HepG2 (cell line): ENCODE results near the gene CENPP.

ENCODE experiments used
- DPF2 ChIP-seq: sonication (generic); formaldehyde crosslinking; IDR thresholded peaks from 2 replicates; pipeline ENCODE4 v1.4.0; 2020; ENCODE audit warnings: mild to moderate bottlenecking, low read depth, missing genetic modification reagents, borderline replicate concordance
- FOSL2 ChIP-seq: sonication (generic); formaldehyde crosslinking; IDR thresholded peaks from 2 replicates; pipeline ENCODE4 v1.4.0; 2020; ENCODE audit warnings: missing genetic modification reagents
- IRF2 ChIP-seq: IDR thresholded peaks from 2 replicates; pipeline ENCODE4 v1.6.1; 2018; ENCODE audit warnings: missing genetic modification reagents, missing compliant biosample characterization
- MAFK ChIP-seq, 2 experiments: IDR thresholded peaks in 1 of 2; conservative IDR thresholded peaks in 1 of 2; 2 replicates each; pipeline ENCODE4 v1.6.1; 2011; ENCODE audit warnings: improper control_type of control experiment in 2 of 2, low read length in 2 of 2
- REL ChIP-seq: sonication (generic); formaldehyde crosslinking; conservative IDR thresholded peaks from 2 replicates; pipeline ENCODE4 v1.8.0; 2022; ENCODE audit warnings: mild to moderate bottlenecking, missing genetic modification reagents, moderate library complexity
- TBL1XR1 ChIP-seq: fragments of 150-350 bp; IDR thresholded peaks from 2 replicates; pipeline ENCODE4 v1.6.1; 2014; ENCODE audit warnings: borderline replicate concordance, low read length; ENCODE audit not compliant: partially characterized antibody
- ZNF564 ChIP-seq: sonication (generic); formaldehyde crosslinking; IDR thresholded peaks from 2 replicates; pipeline ENCODE4 v1.8.1; 2023; ENCODE audit warnings: mild to moderate bottlenecking, missing genetic modification reagents
- ZNF747 ChIP-seq: sonication (generic); formaldehyde crosslinking; IDR thresholded peaks from 2 replicates; pipeline ENCODE4 v1.8.1; 2023; ENCODE audit warnings: missing genetic modification reagents, mild to moderate bottlenecking, borderline replicate concordance
- TF ChIP-seq, protein P1 (sequence below): IDR thresholded peaks from 2 replicates; pipeline ENCODE4 v1.6.1; 2016
- TF ChIP-seq, protein P2 (sequence below): sonication (generic); formaldehyde crosslinking; IDR thresholded peaks from 2 replicates; pipeline ENCODE4 v1.4.0; 2020; ENCODE audit warnings: missing genetic modification reagents
- TF ChIP-seq, protein P3 (sequence below): conservative IDR thresholded peaks from 2 replicates; pipeline ENCODE4 v1.6.1; 2018; ENCODE audit warnings: missing genetic modification reagents

DNA sequence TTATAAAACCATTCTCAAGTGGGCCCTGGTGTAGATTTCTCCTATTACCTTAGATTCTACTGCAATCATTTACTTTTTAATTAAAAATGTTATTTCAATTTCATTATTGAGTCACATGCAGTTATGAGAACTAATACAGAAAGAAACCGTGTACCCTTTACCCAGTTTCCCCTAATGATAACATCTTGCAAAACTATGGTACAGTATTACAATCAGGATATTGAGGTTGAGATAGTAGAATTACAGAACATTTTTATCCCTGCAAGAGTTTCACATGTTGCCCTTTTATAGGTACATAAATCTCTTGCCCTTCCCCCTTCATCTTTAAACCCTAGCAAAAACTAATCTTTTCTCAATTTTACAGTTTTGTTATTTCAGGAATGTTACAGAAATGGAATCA lies 109.5 kb downstream of the CENPP start:
- TF ChIP-seq DPF2 (CRISPR knock-in tag) (no peak), FOSL2 (CRISPR knock-in tag) (no peak), TBL1XR1 (no peak), MAFK (conservative IDR thresholded peaks at IDR 0.05 in 1 of 2, IDR thresholded peaks at IDR 0.05 in 1 of 2; ENCODE audit: low read length in 2 of 2) (no peak), IRF2 (CRISPR knock-in tag) (no peak), REL (CRISPR knock-in tag) (no peak), ZNF564 (CRISPR knock-in tag) (no peak), ZNF747 (CRISPR knock-in tag) (no peak)
- TF ChIP-seq, protein P1, sequence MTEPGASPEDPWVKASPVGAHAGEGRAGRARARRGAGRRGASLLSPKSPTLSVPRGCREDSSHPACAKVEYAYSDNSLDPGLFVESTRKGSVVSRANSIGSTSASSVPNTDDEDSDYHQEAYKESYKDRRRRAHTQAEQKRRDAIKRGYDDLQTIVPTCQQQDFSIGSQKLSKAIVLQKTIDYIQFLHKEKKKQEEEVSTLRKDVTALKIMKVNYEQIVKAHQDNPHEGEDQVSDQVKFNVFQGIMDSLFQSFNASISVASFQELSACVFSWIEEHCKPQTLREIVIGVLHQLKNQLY (CRISPR knock-in tag) = no peak
- TF ChIP-seq, protein P2, sequence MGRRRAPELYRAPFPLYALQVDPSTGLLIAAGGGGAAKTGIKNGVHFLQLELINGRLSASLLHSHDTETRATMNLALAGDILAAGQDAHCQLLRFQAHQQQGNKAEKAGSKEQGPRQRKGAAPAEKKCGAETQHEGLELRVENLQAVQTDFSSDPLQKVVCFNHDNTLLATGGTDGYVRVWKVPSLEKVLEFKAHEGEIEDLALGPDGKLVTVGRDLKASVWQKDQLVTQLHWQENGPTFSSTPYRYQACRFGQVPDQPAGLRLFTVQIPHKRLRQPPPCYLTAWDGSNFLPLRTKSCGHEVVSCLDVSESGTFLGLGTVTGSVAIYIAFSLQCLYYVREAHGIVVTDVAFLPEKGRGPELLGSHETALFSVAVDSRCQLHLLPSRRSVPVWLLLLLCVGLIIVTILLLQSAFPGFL (CRISPR knock-in tag) = no peak
- TF ChIP-seq, protein P3, sequence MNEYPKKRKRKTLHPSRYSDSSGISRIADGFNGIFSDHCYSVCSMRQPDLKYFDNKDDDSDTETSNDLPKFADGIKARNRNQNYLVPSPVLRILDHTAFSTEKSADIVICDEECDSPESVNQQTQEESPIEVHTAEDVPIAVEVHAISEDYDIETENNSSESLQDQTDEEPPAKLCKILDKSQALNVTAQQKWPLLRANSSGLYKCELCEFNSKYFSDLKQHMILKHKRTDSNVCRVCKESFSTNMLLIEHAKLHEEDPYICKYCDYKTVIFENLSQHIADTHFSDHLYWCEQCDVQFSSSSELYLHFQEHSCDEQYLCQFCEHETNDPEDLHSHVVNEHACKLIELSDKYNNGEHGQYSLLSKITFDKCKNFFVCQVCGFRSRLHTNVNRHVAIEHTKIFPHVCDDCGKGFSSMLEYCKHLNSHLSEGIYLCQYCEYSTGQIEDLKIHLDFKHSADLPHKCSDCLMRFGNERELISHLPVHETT (CRISPR knock-in tag) = no peak
